Stimulated activated CD4-positive, alpha-beta T cell treated with anti-CD3 and anti-CD28 coated beads, Interleukin-1b, Interleukin-23, amount 100 ng/mL, for 4 hours (primary cell): ENCODE results near the gene CHPF.
A peak's percentile ranks its signal among the peaks of the same experiment; 100 is the strongest.

Experiments
- DNase-seq, 2 donors: peaks; one replicate each; pipeline ENCODE4 v3.0.0-alpha.2; 2020; ENCODE audit warnings: low read depth in 2 of 2

CHPF gene

GRCh38 chr2:219513787-219514186, 29.8 kb downstream of the CHPF start:
- no peak for DNase-seq

DNA sequence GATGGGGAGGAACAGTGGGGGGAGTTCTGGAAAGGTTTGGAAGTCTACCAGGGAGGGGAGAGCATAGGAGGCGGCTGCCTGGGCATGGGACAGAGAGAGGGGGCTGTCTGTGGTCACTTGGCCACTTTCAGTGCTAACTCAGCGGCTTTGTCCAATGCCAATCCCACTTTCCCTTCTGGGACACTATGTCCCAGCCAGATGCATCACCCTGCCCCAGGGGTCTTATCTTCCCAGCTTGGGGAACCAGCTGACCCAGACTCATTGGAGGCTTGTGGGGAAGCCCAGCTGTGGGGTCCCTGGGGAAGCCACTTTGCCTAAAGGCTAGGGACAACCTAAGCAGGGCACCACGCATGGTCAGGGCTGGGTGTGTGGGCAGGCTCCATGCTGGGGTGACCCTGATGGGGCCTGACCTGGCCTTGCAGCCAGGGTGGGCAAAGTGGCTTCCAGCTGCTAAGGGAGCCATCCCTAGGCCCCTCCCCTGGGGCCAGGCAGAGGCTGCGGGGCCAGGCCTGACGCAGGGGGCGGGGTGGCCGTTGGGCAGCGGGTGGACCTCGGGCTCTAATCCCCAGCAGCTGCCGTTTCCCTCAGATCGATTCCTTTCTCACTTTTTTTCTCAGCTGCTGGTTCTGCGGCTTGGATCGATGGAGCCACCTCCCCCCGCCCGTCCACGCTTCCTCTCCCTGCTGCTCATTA, 30.9 kb downstream of the CHPF start:
- DNase-seq, result no peak

DNA sequence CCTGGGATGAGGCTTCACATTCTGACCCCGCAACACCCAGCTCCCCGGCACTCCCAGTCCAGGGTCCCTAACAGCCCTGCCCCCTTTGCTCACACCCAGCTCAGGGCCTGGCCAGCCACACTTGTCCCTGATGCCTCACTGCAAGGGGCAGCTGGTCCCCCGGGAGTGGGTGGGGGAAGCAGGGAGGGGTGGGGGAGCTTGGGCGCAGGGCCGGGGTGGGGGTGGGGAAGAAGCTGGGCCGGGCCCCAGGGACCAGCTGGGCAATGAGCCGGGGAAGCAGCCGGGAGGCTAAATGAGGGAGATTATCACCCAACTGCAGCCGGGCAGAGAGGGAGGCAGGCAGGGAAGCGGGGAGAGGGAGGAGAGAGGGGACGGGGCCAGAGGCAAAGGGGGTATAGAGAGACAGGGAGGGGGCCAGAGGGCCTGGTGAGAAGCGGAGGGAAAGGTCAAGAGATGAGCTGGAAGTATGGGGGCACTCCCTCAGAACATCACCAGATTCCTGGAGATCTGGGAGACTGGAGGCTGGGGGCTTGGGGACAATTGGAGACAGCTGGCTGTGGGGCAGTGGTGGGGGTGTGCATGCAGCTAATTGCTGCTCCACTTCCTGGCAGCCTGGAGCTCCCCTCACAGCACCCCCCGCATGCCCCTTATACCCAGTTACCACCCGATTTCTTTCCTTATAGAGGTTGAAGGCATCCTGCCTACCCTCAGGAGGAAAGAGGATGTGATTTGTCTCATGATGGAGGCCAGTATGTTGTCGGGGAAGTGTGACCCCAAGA, 31.9 kb downstream of the CHPF start:
- no peak for DNase-seq

DNA sequence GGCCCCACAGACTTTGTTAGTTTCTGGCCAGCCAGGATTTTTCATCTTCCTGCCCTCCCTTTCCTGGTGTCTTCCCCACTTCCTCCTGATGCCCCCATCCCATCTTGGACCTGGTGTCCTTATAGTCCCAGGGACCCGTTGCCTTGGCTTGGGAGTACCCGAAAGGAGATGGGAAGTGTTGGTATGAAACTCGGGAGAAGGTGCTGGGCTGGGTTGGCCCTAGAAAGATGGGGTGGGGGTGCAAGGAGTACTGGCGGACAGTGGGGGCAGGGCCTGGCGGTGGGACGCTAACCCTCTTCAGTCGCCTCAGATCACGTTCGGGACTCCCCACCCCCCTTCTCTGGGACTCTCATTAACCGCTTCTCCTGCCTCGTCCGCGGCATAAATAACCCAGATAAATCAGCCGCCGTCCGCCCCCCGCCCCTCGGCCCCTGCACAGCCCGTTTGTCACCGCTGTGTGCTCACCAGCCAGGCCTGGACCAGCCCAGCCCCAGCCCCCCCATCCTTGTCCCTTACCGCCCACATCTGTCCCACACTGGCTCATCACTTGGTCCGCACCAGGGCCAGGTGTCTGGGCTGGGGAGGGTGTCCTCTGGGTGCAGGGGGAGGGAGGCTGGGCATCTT, 33.0 kb downstream of the CHPF start:
- no peak for DNase-seq

DNA sequence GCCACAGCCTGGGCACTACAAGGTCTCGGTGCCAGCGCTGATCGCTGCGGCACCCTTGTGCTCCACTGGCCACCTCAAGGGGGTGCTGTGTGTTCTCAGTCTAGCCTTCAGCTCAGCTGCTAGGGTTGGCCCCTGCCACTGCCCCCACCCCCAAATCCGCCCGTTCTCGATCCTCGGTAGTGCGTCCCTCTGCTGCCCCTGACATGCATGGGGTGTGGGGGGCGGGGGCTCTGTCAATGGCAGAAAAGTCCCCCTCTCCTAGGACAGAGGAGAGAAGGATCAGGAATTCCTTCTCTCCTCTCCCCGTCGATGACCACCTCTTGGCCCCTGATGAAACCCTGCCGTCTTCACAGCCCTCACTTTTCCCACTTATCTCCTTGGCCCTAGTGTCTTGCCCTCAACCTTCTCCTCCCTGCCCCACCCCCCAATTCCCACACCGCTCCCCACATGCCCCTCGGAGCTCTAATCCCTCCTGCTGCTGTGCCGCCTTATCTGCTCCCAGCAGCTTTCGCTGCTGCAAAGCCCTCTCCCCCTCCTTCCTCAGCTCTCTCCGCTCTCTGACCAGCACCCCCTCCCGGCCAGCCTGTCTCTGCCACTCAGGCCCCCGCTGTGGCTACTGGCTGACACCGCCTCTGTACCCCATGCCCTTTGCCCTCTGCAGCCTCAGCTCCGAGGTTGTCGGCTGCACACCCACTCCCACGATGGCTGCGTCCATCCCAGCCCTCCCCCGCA, 33.7 kb downstream of the CHPF start:
- DNase-seq, result peak in 1 of 2 donors; percentile 25

DNA sequence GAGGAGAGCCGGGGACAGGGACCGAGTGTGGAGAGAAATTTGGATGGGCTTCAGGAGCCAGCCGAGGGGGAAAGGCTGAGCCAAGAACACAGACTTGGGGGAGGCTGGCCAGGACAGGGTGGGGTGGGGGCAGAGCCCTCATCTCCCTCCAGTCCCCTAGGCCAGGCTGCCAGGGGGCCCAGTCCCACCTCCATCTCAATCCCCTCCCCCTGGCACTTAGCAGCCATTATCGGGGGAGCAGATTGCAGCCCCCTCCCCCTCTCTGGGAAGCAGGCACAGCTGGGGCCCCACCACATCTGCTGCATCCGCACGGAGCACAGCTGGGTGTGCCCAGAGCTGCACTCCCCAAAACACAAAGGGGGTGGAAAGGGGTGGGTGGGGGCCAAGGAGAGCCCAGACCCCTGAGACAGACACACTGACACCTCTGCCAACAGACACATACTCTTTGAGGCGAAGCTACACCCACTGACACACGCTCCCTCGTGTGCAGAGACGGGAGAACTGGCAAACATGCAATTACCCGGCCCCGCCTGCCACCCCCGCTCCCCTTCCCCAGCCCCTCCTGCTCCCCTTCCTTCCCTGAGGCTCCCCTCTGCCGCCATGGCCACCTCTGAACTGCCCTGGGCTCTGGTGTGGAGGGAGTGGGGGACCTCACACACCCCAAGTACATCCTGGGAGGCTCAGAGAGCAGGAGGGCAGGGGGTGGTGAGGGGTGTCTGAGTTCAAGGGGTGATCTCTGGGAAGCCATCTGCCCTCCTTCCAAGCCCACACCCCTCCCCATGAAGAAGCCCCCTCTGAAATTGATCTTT, 34.4 kb downstream of the CHPF start:
- DNase-seq, result no peak

- DNase-seq, result no peak
These were observed 35.2 kb downstream of the CHPF start for GRCh38 chr2:219508444-219508734.

DNA sequence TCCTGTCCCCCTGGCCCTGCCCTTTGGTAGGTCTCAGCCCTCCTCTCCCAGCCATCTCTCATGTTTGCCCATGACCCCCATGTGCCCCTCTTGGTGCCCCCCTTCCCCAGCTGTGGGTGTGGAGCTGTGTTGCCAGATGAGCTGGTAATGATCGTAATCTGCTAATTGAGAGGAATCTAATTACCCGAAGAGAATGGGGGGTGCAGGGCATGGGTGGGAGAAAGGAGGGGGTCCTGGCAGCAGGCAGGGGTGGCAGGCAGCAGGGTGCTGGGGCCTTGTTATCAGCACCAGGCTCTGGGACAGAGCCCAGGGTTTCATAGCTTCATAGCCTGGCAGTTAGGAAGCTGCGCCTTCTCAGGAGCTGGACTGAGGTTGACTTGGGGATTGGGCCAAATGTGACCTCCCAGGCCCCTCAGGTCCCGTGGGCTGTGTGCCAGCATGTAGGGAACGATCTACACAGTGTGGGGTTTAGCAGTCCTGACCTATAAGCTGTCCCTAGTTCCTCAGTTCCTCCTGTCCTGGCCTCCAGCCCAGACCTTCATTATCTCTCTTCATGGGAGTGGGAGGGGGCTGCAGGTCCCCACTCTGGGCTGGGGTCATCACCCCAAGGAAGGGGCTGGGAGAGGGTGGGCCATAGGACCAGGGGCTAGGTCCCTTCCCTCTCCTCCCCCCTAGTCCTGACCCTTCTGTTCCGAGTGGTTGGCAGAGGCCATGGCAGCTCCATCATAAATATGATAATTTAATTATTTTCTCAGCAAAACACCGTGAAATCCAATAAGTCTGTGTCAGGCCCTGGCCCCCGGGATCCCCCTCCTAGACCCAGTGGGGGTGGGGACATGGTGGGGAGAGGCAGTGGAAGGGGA, 35.8 kb downstream of the CHPF start:
- no peak for DNase-seq

DNA sequence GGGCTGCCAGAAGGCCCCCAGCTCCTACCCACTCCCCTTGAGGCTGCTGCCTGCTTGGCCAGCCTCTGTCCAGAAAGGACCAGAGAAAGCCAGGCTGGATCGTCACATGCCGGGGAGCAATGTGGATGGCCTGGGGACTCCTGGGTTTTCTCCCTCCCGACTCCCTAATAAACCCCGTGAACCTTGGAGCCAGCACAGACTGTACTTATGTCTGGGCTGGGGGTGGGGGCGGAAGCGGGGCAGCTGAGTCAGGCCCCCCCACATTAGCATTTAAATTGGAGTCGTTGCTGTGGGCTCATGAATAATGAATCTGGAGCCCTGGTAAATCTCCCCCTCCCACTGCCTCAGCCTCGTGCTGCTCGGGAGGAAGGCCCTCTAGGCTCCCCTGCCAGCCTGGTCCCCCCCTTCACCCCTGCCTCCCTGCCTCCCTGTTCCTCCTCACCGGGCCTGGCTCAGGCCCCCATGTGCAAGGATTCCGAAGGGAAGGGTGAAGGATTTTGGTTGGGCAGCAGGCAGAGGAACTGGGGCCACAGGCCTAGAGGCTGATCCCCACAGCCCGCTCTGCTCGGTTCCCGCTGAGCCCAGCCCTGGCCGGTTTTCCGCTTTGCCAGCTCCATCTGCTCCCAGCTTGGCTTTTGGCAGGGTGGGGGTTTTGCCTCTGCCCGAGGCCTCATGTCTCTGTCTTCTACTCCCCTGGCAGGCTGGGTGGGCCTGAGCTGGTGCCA, 36.6 kb downstream of the CHPF start:
- DNase-seq, result no peak

- no peak for DNase-seq
These were observed 37.3 kb downstream of the CHPF start for GRCh38 chr2:219506153-219506801.

DNA sequence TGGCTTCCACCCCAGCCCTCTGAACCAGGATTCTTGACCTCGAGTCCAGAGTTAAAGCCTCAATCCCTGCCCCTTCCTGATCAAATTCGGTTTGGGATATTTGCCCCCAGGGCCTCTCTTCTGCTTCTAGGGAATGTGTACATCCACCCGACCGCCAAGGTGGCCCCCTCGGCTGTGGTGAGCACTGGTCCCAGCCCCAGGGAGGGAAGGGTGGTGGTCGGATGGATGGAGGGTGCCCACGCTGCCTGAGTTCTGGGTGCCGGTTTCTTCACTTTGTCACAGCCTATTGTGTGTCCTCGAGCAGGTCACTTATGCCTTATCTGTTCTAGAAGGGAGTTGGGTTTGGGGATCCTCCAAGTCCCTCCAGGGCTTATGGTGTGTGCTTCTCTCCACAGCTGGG, 38.0 kb downstream of the CHPF start:
- no peak for DNase-seq

DNA sequence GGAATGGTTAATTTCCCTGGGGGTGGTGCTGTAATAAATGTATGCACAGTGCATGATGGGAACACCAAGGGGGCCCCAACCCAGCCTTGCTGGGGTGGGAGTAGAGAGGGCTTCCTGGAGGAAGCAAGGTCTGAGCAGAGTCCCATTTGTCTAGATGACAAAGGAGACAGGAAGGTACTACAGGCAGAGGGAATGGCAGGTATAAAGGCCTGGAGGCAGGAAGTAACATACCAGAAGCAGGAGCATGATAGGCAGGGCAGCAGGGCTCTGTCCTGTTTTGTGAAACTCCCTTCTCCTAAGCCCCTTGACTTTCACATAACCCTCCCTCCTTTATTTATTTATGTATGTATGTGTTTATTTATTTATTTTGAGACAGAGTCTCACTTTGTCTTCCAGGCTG, 41.0 kb downstream of the CHPF start:
- no peak for DNase-seq

DNA sequence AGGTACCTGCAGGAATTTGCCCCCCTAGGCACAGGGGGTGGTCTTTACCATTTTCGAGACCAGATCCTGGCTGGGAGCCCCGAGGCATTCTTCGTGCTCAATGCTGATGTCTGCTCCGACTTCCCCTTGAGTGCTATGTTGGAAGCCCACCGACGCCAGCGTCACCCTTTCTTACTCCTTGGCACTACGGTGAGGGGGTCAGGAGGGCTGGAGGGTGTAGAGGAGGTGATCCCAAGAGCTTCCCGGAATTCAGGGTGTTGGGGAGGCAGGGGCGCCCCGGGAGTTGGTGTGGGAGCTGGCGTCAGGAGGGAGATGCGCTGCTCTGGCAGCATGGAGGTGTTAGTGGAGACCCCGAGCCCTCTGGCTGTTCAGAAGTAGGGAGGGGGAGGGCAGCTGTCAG, 41.8 kb downstream of the CHPF start:
- no peak for DNase-seq

- DNase-seq, result no peak
These were observed 43.5 kb downstream of the CHPF start for GRCh38 chr2:219500135-219500534.

DNA sequence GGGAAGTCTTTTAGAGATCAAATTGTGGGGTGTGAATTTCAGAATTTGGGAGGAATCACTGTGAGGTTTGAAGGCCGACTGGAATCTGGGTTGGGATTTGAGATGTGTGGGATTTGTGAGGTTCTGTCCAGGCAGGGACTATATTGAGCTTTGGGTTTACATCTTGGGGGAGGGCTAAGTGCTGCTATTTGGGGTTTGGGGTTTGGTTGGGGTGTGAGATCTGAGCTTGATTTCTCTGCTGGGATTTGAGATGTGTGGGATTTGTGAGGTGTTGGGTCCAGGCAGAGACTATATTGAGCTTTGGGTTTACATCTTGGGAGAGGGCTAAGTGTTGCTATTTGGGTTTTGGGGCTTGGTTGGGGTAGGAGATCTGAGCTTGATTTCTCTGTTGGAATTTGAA, 44.1 kb downstream of the CHPF start:
- DNase-seq, result no peak

DNA sequence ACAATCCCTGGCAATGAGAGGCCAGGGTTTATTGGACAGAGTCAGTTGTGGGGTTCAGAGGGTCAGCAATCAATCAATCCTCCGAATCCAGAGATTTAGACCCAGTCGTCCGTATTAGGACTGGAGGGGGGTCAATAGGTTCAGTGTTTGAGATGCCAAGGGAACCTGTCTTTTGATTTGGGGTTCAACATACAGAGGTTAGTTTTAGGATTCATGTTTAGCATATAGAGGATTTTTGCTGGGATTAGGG, 44.6 kb downstream of the CHPF start:
- DNase-seq, result no peak

- peak; percentile 81 to 86 for DNase-seq
These were observed 45.1 kb downstream of the CHPF start, which contains the start of gene GMPPA for GRCh38 chr2:219498280-219499057. TSS of gene GMPPA (plus strand) at chr2:219498891. CDS start at chr2:219499976, 1,085 bp downstream.

DNA sequence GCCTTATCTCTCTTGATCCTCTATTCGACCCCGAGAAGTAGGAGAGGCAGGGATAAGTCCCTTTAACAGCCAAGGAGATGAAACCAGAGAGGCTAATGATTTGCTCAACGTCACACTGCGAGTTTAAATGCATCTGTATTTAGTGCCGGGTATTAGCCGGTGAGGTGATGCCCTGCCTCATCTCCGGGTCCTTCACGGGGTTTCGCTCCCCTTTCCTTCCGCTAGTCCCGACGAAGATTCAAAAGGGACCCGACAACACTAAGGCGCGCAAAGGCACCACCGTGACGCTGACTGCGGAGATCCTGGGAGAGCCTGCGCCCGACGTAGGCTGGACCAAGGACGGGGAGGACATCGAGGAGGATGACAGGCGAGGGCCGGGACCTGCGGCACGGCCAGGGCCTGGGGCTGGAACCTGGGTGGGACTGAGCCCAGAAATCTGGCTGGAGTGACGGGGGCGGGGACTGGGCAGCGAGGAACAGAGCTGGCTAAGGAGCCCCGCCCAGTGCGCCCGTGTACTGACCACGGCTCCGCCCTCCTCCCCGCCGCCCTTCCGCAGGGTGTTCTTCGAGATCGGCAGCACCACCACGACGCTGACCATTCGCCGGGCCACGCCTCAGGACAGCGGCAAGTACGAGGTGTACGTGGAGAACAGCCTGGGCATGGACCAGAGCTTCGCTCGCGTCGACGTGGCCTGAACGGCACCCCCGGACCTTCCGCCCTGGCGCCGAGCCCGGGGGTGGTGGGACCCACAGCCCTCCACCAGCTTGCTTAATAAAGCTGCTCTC, 45.9 kb downstream of the CHPF start:
- DNase-seq, result no peak
